Adrenal gland (tissue), 5 donors: ENCODE results near the gene KRTCAP2.

ENCODE experiments used
- POLR2A ChIP-seq, 2 donors: fragments of 450-650 bp; IDR thresholded peaks; one replicate each; pipeline ENCODE4 v1.6.1; 2017; ENCODE audit warnings: antibody characterized with exemption in 2 of 2, mild to moderate bottlenecking in 2 of 2, moderate library complexity in 1 of 2
- TF ChIP-seq, protein P1 (sequence below), 6 experiments: fragments of 450-650 bp in 4 of 6; fragments of 200-600 bp in 2 of 6; sonication (generic) in 1 of 6; IDR thresholded peaks; 1 replicate in 5 of 6; 2 replicates in 1 of 6; pipeline versions ENCODE4 v1.5.1 to v1.8.0; 2016 to 2021; ENCODE audit warnings: antibody characterized with exemption in 6 of 6, mild to moderate bottlenecking in 2 of 6, moderate library complexity in 1 of 6
- donor health status: DM: no; HTN: no; CAD: no.

DNA sequence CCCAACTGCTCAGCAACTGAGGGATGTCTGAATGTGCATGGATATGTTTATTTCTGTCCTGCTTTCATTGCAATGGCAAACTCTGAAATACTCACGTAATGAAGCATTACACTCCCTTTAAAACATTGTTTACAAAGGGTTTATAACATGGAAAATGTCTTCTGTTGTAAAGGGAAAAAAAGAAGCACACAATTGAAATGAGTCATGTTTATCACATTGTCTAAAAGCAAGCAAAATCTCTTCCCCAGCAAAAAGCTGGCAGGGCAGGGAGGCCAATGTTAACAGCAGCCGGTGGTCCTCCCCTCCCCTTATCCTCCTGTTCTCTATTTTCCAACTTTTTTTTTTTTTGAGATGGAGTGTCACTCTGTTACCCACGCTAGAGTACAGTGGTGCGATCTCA, 49.3 kb downstream of the KRTCAP2 start:
- TF ChIP-seq, protein P1, sequence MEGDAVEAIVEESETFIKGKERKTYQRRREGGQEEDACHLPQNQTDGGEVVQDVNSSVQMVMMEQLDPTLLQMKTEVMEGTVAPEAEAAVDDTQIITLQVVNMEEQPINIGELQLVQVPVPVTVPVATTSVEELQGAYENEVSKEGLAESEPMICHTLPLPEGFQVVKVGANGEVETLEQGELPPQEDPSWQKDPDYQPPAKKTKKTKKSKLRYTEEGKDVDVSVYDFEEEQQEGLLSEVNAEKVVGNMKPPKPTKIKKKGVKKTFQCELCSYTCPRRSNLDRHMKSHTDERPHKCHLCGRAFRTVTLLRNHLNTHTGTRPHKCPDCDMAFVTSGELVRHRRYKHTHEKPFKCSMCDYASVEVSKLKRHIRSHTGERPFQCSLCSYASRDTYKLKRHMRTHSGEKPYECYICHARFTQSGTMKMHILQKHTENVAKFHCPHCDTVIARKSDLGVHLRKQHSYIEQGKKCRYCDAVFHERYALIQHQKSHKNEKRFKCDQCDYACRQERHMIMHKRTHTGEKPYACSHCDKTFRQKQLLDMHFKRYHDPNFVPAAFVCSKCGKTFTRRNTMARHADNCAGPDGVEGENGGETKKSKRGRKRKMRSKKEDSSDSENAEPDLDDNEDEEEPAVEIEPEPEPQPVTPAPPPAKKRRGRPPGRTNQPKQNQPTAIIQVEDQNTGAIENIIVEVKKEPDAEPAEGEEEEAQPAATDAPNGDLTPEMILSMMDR (IDR thresholded peaks at IDR 0.05): no peak
- TF ChIP-seq POLR2A (IDR thresholded peaks at IDR 0.05): no peak
